Endothelial cell of umbilical vein (primary cell): ENCODE results near the gene LMBRD1. TPM values are rescaled to one million over a fixed set of nuclear protein-coding genes. Genes with fewer than 3 reads are reported as not detected.

Source experiments
- BruUV-seq: library from RNA; stranded (reverse); fragments of 400-500 nt; replicated peaks from 2 replicates; lab custom pipeline; 2021; lab: Mats Ljungman, UMichigan
- CTCF ChIA-PET: fragments of 300-600, 350-600 bp; sonication (Branson Sonifier 250); formaldehyde crosslinking; loops from one replicate; lab custom pipeline; 2021; ENCODE audit warnings: antibody characterized with exemption, inconsistent platforms; lab: Charles Lee
- POLR2A ChIA-PET: fragments of 300-600, 350-600 bp; sonication (Branson Sonifier 250); formaldehyde crosslinking; loops from one replicate; lab custom pipeline; 2021; ENCODE audit warnings: antibody characterized with exemption, inconsistent platforms; lab: Charles Lee
- DNase-seq: peaks from one replicate; pipeline ENCODE4 v3.0.0-alpha.2; 2011; ENCODE audit warnings: low read depth, low spot score
- FAIRE-seq: peaks from 2 replicates; lab custom pipeline; 2011; peaks lifted over from hg19 to GRCh38; lab: Jason Lieb, UNC
- H2AFZ ChIP-seq: 2 replicates; pipeline ENCODE4 v1.6.0; 2012; ENCODE audit warnings: low read depth, low read length, control low read depth, inconsistent platforms
- H3K27ac ChIP-seq: 2 replicates; pipeline ENCODE4 v1.5.1; 2011; ENCODE audit warnings: low read depth, mild to moderate bottlenecking, control low read depth, low read length, moderate library complexity; ENCODE audit not compliant: insufficient read depth
- H3K27me3 ChIP-seq, 2 experiments: 2 replicates each; pipeline versions ENCODE4 v1.6.0 to v1.6.1; 2011; ENCODE audit warnings: low read length in 2 of 2, mixed read lengths in 1 of 2; ENCODE audit not compliant: control insufficient read depth in 2 of 2, insufficient read depth in 2 of 2
- H3K36me3 ChIP-seq, 2 experiments: 2 replicates in 1 of 2; 3 replicates in 1 of 2; pipeline ENCODE4 v1.5.1; 2011; ENCODE audit warnings: low read length in 2 of 2, mild to moderate bottlenecking in 1 of 2, moderate library complexity in 1 of 2; ENCODE audit not compliant: control insufficient read depth in 2 of 2, insufficient read depth in 2 of 2; ENCODE audit errors: extremely low read depth in 1 of 2
- H3K4me1 ChIP-seq: 3 replicates; pipeline ENCODE4 v1.5.1; 2011; ENCODE audit warnings: mild to moderate bottlenecking, low read length; ENCODE audit not compliant: control insufficient read depth, insufficient read depth; ENCODE audit errors: extremely low read depth
- H3K4me2 ChIP-seq: 2 replicates; pipeline ENCODE4 v1.6.1; 2011; ENCODE audit warnings: low read length, control low read depth, mixed read lengths; ENCODE audit not compliant: insufficient read depth
- H3K4me3 ChIP-seq, 3 experiments: fragments of 200-600 bp in 1 of 3; sonication (generic), shearing (Covaris generic) in 1 of 3; replicated peaks in 1 of 3; 2 replicates each; pipeline ENCODE4 v1.5.1; 2011 to 2016; ENCODE audit warnings: control low read depth in 3 of 3, low read length in 3 of 3, mild to moderate bottlenecking in 2 of 3, inconsistent platforms in 1 of 3, low read depth in 1 of 3, moderate library complexity in 1 of 3; ENCODE audit not compliant: insufficient read depth in 1 of 3
- H3K79me2 ChIP-seq: 2 replicates; pipeline ENCODE4 v1.6.0; 2012; ENCODE audit warnings: low read length, inconsistent platforms; ENCODE audit not compliant: control insufficient read depth, insufficient read depth
- H3K9ac ChIP-seq: replicated peaks from 2 replicates; pipeline ENCODE3; 2011; ENCODE audit warnings: low read length, control low read depth; ENCODE audit not compliant: insufficient read depth; ENCODE audit errors: extremely low read depth
- H3K9me1 ChIP-seq: replicated peaks from 3 replicates; pipeline ENCODE4 v1.6.0; 2011; ENCODE audit warnings: mild to moderate bottlenecking, low read length; ENCODE audit not compliant: control insufficient read depth, insufficient read depth; ENCODE audit errors: extremely low read depth
- H3K9me3 ChIP-seq: replicated peaks from 2 replicates; pipeline ENCODE4 v1.5.1; 2012; ENCODE audit warnings: low read length, inconsistent platforms; ENCODE audit not compliant: control insufficient read depth, insufficient read depth
- H4K20me1 ChIP-seq: replicated peaks from 2 replicates; pipeline ENCODE3; 2011; ENCODE audit warnings: mild to moderate bottlenecking, low read length; ENCODE audit not compliant: control insufficient read depth, insufficient read depth; ENCODE audit errors: extremely low read depth
- EZH2 ChIP-seq: IDR thresholded peaks from 2 replicates; pipeline ENCODE4 v1.6.1; 2012; ENCODE audit warnings: borderline replicate concordance, low read depth, mild to moderate bottlenecking, moderate library complexity, low read length, inconsistent platforms; ENCODE audit not compliant: severe bottlenecking
- FOS ChIP-seq: IDR thresholded peaks from 2 replicates; pipeline ENCODE4 v1.6.1; 2011; ENCODE audit warnings: mild to moderate bottlenecking, low read length, moderate library complexity, borderline replicate concordance; ENCODE audit not compliant: insufficient read depth
- GATA2 ChIP-seq: IDR thresholded peaks from 2 replicates; pipeline ENCODE4 v1.7.0; 2011; ENCODE audit warnings: low read depth, mild to moderate bottlenecking, moderate library complexity, mixed read lengths, low read length; ENCODE audit not compliant: insufficient read length, insufficient read depth
- JUN ChIP-seq: IDR thresholded peaks from 2 replicates; pipeline ENCODE4 v1.6.1; 2011; ENCODE audit warnings: borderline replicate concordance, low read depth; ENCODE audit not compliant: insufficient read length, insufficient read depth
- MAX ChIP-seq: IDR thresholded peaks from 2 replicates; pipeline ENCODE4 v1.6.1; 2011; ENCODE audit not compliant: insufficient read depth, insufficient read length
- MYC ChIP-seq: IDR thresholded peaks from one replicate; pipeline ENCODE4 v1.6.1; 2011; ENCODE audit warnings: mild to moderate bottlenecking, low read depth, low read length
- POLR2A ChIP-seq: IDR thresholded peaks from 2 replicates; pipeline ENCODE4 v1.6.1; 2012; ENCODE audit warnings: low read depth, mild to moderate bottlenecking, control low read depth, low read length
- POLR2AphosphoS5 ChIP-seq: IDR thresholded peaks from 2 replicates; pipeline ENCODE4 v1.6.1; 2012; ENCODE audit warnings: low read depth, mild to moderate bottlenecking, control low read depth, low read length, moderate library complexity; ENCODE audit not compliant: insufficient read depth
- dilution Hi-C: fragments of 300-500 bp; cut with MboI; formaldehyde crosslinking; loops from one replicate; pipeline ENCODE4 v1.15.0; 2019; ENCODE audit warnings: low sequenced_read_pairs; ENCODE audit not compliant: extremely low pct_ligation_motif_present
- intact Hi-C: fragments of 100-400 bp; cut with micrococcal nuclease; formaldehyde crosslinking; loops from one replicate; pipeline ENCODE4 v1.10.0; 2022
- polyA plus RNA-seq, 4 experiments: library from polyadenylated mRNA; depleted of rRNA in 3 of 4; stranded (reverse) in 3 of 4; unstranded in 1 of 4; fragments of >200 nt; gene quantifications; 2 replicates each; pipeline versions ENCODE4 v1.2.1 to v1.2.3, GENCODE V29; 2011 to 2012; ENCODE audit warnings: missing spikeins in 1 of 4
- total RNA-seq: library from RNA; stranded (reverse); gene quantifications from 2 replicates; pipeline ENCODE4 v1.2.3, GENCODE V29; 2021
- TF ChIP-seq, protein P1 (sequence below), 2 donors: IDR thresholded peaks; 1 replicate in 1 of 2; 2 replicates in 1 of 2; pipeline ENCODE4 v1.5.1; 2011; ENCODE audit warnings: low read length in 2 of 2, mild to moderate bottlenecking in 2 of 2, moderate library complexity in 2 of 2, control low read depth in 1 of 2, inconsistent platforms in 1 of 2, low read depth in 1 of 2; ENCODE audit not compliant: insufficient read depth in 1 of 2; ENCODE audit errors: extremely low read depth in 1 of 2

The LMBRD1 gene
- total and polyA plus RNA-seq, 2 donors (not counting 3 experiments of a cell fraction or from before 2014, with no cell fraction given) = 9.8 to 14.6 TPM

GRCh38 chr6:69841862-69842261 is 45.1 kb upstream of the LMBRD1 start:
- H4K20me1 ChIP-seq = no peaks in the 10 kb centered on the region
- H3K9me3 ChIP-seq = no peaks in the 10 kb centered on the region
- no peaks in the 10 kb centered on the region for H3K27me3 ChIP-seq
- no peak for FAIRE-seq
- no peaks in the 10 kb centered on the region for H3K4me1 ChIP-seq
- TF ChIP-seq MAX = no peak
- no peak for TF ChIP-seq EZH2
- no peak for TF ChIP-seq POLR2AphosphoS5
- TF ChIP-seq, protein P1, sequence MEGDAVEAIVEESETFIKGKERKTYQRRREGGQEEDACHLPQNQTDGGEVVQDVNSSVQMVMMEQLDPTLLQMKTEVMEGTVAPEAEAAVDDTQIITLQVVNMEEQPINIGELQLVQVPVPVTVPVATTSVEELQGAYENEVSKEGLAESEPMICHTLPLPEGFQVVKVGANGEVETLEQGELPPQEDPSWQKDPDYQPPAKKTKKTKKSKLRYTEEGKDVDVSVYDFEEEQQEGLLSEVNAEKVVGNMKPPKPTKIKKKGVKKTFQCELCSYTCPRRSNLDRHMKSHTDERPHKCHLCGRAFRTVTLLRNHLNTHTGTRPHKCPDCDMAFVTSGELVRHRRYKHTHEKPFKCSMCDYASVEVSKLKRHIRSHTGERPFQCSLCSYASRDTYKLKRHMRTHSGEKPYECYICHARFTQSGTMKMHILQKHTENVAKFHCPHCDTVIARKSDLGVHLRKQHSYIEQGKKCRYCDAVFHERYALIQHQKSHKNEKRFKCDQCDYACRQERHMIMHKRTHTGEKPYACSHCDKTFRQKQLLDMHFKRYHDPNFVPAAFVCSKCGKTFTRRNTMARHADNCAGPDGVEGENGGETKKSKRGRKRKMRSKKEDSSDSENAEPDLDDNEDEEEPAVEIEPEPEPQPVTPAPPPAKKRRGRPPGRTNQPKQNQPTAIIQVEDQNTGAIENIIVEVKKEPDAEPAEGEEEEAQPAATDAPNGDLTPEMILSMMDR (IDR thresholded peaks at IDR 0.05; ENCODE audit: extremely low read depth in 1 of 2, insufficient read depth in 1 of 2, low read depth in 1 of 2, low read length in 2 of 2) = no peak
- no peak for TF ChIP-seq GATA2
- TF ChIP-seq POLR2A = no peak
- no peak for TF ChIP-seq MYC
- TF ChIP-seq FOS = no peak
- no peak for TF ChIP-seq JUN
- no peak overlapping the region for H3K4me2 ChIP-seq
- intact Hi-C loops = no loop called here
- no peaks in the 10 kb centered on the region for H3K9me1 ChIP-seq
- no TSS peak for BruUV-seq
- ChIA-PET POLR2A (no interaction called here), CTCF (no interaction called here)
- no peaks in the 10 kb centered on the region for H3K79me2 ChIP-seq
- H3K9ac ChIP-seq = no peak overlapping the region
- H3K36me3 ChIP-seq = no peaks in the 10 kb centered on the region
- dilution Hi-C loops = no loop called here
- no peak overlapping the region for H3K27ac ChIP-seq
- DNase-seq = no peak
- H2AFZ ChIP-seq = no peak overlapping the region
- H3K4me3 ChIP-seq = no peak overlapping the region
